ENCODE measurements around the gene MEGF11.

MEGF11 gene

GRCh38 chr15:66112388-66112787 lies 141.2 kb downstream of the MEGF11 start:
- no peak for DNase-seq (ENCODE audit: low spot score)

DNA sequence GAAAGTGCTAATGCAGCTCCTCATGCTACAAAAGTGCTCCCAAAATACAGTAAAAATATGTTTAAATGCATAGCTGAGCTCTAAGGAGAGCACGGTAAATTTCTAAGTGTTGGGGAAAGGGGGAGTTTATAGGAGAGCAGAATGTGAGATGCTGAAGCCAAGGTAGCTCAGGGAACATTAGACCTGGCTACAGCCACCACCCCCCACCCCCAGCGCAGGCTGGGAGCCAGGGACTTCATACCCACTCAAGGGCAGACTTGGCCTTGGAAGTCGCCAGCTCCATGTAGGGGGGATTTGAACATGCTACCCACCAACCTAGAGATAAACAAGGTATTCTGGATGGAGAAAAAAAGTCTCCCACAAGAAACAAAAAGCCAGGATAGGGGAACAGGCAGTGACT lies 142.2 kb downstream of the MEGF11 start:
- no peak for DNase-seq (ENCODE audit: low spot score)

DNA sequence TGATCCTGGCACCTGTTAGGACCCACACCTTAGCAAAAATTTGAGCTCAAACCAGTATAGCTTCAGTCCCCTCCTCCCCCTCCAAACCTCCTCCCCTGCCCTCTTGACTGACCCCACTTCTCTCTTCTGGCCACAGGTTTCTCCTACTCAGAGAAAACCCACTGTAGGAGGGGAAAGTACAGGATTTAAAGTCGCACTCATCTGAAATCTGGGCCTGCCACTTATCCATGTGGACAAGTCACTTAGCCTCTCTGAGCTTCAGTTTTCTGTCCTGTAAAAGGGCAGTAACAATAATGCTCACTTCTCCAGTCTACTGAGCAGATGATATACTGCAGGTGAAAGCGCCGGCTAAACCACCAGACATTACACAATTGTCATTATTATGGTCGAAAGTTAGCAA lies 142.7 kb downstream of the MEGF11 start:
- no peak for DNase-seq (ENCODE audit: low spot score)

DNA sequence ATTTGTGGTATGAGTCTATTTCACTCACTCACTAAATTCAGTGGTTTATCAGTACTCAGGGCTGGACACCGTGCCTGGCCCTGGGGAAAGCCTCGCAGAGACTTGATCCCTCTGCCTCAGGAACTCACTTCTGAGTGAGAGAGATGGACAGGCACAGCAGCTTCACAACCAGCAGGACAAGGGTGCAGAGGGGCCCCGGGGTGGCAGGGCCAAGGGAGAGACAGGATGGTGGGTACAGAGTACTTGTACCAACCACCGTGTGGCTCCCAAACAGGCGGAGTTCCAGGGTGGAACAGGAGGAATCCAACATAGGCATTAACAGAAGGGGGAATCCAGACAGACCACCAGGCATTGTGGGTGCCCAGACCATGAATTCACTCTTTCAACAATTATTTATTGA lies 143.7 kb downstream of the MEGF11 start:
- DNase-seq (ENCODE audit: low spot score), result no peak

DNA sequence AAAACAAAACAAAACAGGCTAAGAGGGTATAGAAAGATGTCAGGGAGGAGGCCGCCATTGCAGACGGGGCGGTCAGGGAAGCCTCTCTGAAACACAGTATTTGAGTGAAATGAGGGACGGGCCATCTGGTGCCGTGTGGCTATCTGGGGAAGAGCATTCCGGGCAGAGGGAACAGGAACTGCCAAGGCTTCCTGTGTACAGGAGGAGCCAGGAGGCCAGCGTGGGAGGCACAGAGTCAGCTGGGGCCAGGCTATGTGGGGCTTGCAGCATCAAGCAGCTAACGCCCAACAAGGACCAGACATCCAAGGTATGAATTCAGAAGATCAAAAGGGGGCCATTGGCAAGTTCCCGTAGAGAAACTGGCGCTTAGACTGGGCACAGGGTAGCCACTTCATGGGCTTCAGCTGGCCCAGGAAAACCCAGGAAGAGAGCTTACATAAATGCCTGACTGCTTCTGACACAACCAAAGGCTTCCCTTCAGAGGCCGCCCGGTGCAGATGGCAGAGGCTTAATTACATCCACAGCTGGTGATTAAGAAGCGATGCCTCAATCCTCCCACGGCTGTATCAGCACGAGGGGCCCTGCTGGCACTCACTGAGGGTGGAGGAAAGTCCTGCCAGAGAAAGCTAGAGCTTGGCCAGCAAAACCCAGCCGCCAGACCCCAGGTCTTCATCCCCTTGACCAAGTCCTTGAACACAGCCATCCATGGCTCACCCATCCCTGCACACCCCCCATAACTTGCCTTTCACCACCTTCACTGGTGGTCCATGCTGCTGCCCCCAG lies 144.9 kb downstream of the MEGF11 start:
- no peak for DNase-seq (ENCODE audit: low spot score)

DNA sequence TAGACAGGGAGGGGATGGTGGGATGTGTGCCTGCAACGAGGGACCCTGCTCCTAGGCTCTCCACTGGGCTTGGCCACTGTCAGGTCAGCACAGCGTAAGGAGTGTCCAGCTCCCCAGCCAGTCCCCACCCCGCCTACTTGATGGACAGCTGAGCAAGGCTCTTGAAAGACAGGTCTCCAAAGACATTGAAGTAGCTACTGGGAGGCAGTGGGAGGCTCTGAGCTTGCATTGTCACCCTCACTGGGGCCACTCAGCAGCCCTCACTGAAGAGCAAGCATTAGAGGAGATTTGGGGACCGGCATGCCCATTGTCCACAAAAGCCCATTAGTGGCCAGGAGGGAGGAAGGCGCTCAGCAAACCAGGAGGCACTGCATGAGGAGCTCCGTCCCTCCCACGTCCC lies 146.5 kb downstream of the MEGF11 start:
- DNase-seq (ENCODE audit: low spot score), result no peak

DNA sequence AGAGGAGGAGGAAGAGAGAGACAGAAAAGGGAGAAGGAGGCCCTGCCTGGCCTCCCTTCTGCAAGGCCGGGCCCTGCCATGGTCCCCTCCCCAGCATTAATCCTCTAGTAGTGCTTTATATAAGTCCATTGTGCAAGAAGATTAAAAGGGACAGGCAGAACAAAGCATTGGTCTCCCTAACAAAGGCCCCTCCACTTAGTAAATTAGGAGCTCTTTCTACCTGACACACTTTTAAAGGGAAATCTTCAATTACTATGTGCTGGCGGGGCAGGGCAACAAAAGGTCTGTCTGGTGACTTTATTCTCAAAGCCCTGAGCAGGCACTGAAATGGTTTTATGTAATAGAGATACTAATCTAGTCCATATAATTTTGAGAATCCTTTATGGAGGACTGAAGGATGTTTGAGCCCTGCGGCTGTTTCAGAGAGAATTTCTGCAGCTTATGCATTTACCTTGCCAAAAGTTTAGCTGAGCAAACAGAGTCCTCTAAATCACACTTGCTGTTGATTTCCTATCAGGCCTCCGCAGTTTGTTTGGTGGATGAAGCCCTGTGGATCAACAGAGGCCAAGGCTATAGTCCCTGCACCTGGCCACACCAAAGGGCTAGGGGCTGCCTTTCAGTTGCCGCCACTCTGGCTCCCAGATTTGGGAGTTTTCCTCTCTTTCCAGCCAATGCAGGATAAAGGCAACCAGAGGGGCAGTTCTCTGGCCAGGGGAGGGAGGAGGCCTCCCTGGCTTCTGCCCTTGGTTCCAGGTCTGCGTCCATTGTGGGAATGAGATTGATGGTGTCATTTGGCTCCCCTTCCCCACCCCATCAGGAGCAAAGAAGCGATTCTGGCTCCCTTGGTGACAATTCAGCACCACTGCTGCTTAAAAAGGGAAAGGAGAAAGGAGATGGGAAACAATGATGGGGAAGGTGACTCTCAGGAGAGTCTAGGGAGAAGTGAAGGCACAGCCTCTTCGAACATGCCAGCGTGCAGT lies 148.0 kb downstream of the MEGF11 start:
- DNase-seq (ENCODE audit: low spot score), result no peak

DNA sequence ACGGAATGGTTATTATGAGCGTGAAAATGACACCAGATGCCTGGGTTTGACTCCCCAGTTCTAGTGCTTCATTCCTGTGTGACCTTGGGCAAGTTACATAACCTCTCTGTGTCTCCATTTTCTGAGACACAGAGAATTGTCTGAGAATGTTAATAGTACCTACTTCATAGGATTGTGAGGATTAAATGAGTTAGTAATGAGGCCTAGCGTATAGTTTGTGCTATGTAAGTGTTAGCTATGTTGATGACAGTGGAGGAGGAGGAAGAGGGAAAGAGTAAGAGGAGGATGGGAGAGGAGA lies 150.3 kb downstream of the MEGF11 start:
- DNase-seq (ENCODE audit: low spot score), result no peak

GRCh38 chr15:66102563-66103292 lies 150.8 kb downstream of the MEGF11 start:
- DNase-seq (ENCODE audit: low spot score), result no peak

GRCh38 chr15:66101715-66102395 lies 151.7 kb downstream of the MEGF11 start:
- DNase-seq (ENCODE audit: low spot score), result peak; percentile 73

DNA sequence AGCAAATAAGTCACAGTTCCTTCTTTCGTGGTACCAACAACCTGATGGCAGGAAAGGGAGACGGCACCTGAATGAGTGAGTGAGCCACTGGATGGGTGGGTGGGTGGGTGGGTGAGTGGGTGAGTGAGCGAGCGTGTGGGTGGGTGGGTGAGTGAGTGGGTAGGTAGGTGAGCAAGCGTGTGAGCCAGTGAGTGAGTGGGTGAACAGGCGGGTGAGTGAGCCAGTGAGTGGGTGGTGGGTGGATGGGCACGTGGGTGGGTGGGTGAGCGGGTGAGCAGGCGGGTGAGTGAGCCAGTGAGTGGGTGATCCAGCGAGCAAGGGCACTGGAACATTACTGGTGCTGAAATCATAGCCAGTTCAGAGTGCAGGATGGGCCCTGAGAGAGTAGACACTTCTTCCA lies 152.8 kb downstream of the MEGF11 start:
- no peak for DNase-seq (ENCODE audit: low spot score)

DNA sequence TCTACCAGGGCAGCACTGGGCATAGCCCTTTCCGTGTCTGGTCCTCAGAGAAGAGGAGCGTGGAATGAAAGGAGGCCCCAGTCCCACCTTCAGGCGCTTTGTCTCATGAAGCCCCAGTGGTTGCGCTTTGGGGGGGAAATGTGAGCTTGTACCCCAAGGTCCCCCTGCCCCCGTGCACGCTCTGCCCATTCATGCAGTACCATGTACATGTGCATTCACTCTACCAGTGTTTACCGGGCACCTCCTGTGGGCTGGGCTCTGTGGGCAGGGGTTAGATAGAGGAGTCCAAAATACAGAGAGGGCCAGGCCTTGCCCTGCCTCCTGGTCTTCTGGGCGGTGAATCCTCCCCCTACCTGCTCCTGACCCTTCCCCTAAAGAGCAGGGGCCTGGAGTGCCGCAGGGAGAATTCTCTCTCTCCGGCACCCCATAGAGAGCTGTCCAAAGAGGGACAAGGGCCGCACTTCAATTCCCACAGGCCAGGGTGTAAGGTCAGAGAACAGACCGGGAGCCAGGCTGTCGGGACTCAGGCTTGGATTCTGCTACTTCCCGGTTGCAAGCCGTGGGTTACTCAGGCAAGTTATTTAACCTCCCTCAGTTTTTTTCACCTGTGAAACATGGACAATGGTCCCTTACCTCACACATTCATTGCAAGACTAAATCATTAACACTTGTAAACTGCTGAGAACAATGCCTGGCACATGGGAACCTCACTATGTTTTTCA lies 153.4 kb downstream of the MEGF11 start:
- DNase-seq (ENCODE audit: low spot score), result no peak

DNA sequence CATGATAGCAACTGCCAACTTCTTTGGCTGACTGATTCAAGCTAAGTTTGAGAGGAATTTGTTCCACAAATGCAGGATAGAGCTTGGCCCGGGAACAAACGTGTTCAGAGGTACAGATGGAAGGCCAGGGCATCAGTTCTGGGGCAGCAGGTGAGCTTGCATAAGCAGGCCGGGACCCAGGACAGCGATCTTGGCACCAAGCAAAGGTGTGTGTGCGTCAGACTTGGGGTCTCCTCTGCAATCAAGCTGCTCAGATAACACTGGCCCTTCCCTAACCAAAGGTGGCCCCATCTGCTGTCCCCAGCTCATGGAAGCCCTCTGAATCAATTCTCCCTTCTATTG lies 155.6 kb downstream of the MEGF11 start:
- no peak for DNase-seq (ENCODE audit: low spot score)

- no peak for DNase-seq (ENCODE audit: low spot score)
Observed at GRCh38 chr15:66097151-66098021, 156.2 kb downstream of the MEGF11 start.

GRCh38 chr15:66096688-66097058 lies 156.9 kb downstream of the MEGF11 start:
- DNase-seq (ENCODE audit: low spot score), result no peak

GRCh38 chr15:66095871-66096687 lies 157.5 kb downstream of the MEGF11 start:
- DNase-seq (ENCODE audit: low spot score), result no peak

DNA sequence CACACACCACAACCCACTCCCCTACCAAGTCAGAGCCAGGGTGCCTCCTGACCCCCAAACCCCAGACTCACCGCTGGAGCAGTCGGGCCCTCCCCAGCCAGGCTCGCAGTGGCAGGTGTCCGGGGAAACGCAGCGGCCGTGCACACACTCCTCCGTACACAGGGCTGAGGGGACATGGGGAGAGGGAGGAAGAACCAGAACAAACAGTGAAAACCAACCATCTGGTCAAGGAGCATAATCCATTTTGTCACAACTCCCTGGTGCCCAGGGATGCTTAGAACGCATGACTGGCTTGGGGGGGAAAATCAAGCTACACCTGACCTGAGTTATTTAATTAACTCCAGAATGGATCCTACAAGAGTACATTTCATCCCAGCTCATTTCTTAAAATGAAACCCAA lies 159.2 kb downstream of the MEGF11 start:
- no peak for DNase-seq (ENCODE audit: low spot score)

DNA sequence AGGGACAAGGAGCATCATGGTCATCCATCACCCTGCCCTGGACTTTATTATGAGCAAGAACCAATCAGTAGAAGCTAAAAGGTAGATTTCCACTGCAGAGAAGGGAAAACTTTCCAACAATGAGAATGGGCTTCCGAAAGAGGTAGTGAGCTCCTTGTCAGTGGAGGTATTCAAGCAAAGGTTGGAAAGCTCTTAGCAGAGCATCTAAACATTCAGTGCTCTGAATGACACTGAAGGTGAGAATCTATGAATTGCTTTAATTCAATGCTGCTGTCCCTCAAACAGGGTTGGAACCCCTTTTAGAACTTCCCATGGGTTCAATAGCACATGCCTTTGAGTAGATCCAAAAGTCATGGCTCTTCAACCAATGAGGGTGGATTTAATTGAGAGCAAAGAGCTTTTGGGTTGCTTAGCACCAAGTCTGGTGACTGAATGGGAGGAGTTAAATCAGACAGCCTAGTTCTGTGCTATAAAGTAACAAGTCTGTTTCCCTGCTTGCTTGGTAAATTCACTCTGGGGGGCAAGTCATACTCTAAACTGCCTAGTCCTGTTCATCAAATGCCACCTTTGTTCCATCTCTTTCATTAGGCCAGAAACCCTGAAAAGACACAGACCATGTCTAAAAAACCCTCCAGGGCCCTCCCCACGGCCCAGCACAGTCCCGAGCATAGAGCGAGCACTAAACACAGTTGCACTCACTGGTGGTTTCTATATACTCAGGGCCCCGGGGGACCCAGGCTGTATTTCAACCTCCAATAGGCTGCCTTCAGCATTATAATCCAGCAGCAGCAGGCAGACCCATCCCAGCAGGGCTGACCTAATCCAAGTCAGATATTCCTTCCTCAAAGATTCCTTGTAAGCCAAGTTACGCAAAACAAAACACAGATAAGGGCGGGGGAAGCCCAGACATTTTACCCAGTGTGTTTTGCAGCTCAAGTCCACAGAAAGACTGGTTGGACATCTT lies 161.2 kb downstream of the MEGF11 start:
- DNase-seq (ENCODE audit: low spot score), result no peak

DNA sequence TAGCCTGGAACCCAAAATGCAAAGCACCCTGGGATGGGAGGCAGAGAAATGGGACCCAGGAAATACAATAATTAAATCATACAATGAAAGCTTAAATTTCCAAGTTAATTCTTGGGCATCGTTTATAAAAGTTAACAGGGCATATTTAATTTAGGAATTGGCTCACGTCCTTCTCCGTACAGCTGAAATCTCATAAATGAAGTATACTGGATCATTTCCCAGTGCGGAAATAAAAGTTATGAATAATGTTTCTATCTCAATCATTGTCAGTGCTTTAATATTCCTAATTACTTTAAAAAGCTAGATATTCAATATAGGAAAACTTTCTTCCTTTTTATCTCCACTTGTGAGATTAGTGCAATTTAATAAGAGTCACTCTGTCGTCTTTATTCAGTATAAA lies 164.0 kb downstream of the MEGF11 start:
- no peak for DNase-seq (ENCODE audit: low spot score)

Measured in ecto neural progenitor cell (in vitro differentiated cells).